GM06990 (cell line): ENCODE data around the gene MRC1.

Experiments
- DNase-seq: peaks from one replicate; pipeline ENCODE4 v3.0.0-alpha.2; 2011; ENCODE audit not compliant: insufficient read length; ENCODE audit errors: extremely low read depth
- H3K27me3 ChIP-seq: replicated peaks from 2 replicates; pipeline ENCODE4 v1.6.0; 2011; ENCODE audit warnings: low read length; ENCODE audit not compliant: control insufficient read depth, insufficient read depth
- H3K36me3 ChIP-seq: 2 replicates; pipeline ENCODE4 v1.5.1; 2011; ENCODE audit warnings: low read length; ENCODE audit not compliant: control insufficient read depth, insufficient read depth
- H3K4me3 ChIP-seq: replicated peaks from 2 replicates; pipeline ENCODE4 v1.5.1; 2011; ENCODE audit warnings: low read depth, mild to moderate bottlenecking, control low read depth, low read length
- TF ChIP-seq, protein P1 (sequence below): IDR thresholded peaks from 2 replicates; pipeline ENCODE4 v1.5.1; 2011; ENCODE audit warnings: low read length, control low read depth, mild to moderate bottlenecking, inconsistent platforms; ENCODE audit not compliant: insufficient read depth, poor library complexity, severe bottlenecking

The MRC1 gene

DNA sequence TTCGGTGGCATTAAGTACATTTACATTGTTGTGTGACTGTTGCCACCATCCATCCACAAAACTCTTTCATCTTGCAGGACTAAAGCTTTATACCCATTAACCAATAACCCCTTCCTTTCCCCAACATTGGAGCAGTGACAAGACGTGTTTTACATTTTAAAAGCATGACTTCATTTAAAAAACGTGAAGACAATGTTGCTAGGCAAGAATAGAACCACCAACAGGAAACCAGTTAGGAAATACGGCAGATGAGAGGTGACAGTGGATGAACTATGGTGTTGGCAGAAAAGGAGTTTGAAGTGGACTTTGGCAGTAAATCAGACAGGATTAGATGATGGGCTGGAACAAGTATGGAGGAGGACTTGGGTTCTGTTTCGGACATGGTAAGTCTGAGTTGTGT lies 40.2 kb upstream of the MRC1 start:
- no peaks in the 10 kb centered on the region for H3K36me3 ChIP-seq
- TF ChIP-seq, protein P1, sequence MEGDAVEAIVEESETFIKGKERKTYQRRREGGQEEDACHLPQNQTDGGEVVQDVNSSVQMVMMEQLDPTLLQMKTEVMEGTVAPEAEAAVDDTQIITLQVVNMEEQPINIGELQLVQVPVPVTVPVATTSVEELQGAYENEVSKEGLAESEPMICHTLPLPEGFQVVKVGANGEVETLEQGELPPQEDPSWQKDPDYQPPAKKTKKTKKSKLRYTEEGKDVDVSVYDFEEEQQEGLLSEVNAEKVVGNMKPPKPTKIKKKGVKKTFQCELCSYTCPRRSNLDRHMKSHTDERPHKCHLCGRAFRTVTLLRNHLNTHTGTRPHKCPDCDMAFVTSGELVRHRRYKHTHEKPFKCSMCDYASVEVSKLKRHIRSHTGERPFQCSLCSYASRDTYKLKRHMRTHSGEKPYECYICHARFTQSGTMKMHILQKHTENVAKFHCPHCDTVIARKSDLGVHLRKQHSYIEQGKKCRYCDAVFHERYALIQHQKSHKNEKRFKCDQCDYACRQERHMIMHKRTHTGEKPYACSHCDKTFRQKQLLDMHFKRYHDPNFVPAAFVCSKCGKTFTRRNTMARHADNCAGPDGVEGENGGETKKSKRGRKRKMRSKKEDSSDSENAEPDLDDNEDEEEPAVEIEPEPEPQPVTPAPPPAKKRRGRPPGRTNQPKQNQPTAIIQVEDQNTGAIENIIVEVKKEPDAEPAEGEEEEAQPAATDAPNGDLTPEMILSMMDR = no peak
- H3K27me3 ChIP-seq = no peaks in the 10 kb centered on the region
- no peak overlapping the region for H3K4me3 ChIP-seq
- DNase-seq = no peak

GRCh38 chr10:17771017-17771416 lies 38.1 kb upstream of the MRC1 start:
- no peak overlapping the region for H3K4me3 ChIP-seq
- H3K36me3 ChIP-seq = no peaks in the 10 kb centered on the region
- TF ChIP-seq, protein P1 = no peak
- H3K27me3 ChIP-seq = no peaks in the 10 kb centered on the region
- no peak for DNase-seq

- Histone ChIP-seq H3K4me3 (no peak overlapping the region), H3K36me3 (no peaks in the 10 kb centered on the region), H3K27me3 (no peaks in the 10 kb centered on the region; the same call in 1 of the 2 replicates)
- TF ChIP-seq, protein P1 = no peak
- no peak for DNase-seq
Measured at GRCh38 chr10:17779784-17780183, 29.4 kb upstream of the MRC1 start.

- no peaks in the 10 kb centered on the region; the same call in 1 of the 2 replicates for H3K27me3 ChIP-seq
- no peak for DNase-seq
- TF ChIP-seq, protein P1 = no peak
- H3K36me3 ChIP-seq = no peaks in the 10 kb centered on the region
- no peak overlapping the region for H3K4me3 ChIP-seq
Measured at GRCh38 chr10:17780727-17781126, 28.4 kb upstream of the MRC1 start.

GRCh38 chr10:17781856-17782255 lies 27.3 kb upstream of the MRC1 start:
- Histone ChIP-seq H3K27me3 (no peaks in the 10 kb centered on the region; the same call in 1 of the 2 replicates), H3K4me3 (no peak overlapping the region), H3K36me3 (no peaks in the 10 kb centered on the region)
- no peak for DNase-seq
- TF ChIP-seq, protein P1 = peak; percentile 14
